ENCODE results near the gene PCSK6.

The PCSK6 gene

GRCh38 chr15:101255615-101256241 lies 233.8 kb downstream of the PCSK6 start:
- DNase-seq (ENCODE audit: low read depth in 2 of 2) = peak; percentile 80 to 91
- TF ChIP-seq, protein P1, sequence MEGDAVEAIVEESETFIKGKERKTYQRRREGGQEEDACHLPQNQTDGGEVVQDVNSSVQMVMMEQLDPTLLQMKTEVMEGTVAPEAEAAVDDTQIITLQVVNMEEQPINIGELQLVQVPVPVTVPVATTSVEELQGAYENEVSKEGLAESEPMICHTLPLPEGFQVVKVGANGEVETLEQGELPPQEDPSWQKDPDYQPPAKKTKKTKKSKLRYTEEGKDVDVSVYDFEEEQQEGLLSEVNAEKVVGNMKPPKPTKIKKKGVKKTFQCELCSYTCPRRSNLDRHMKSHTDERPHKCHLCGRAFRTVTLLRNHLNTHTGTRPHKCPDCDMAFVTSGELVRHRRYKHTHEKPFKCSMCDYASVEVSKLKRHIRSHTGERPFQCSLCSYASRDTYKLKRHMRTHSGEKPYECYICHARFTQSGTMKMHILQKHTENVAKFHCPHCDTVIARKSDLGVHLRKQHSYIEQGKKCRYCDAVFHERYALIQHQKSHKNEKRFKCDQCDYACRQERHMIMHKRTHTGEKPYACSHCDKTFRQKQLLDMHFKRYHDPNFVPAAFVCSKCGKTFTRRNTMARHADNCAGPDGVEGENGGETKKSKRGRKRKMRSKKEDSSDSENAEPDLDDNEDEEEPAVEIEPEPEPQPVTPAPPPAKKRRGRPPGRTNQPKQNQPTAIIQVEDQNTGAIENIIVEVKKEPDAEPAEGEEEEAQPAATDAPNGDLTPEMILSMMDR (IDR thresholded peaks at IDR 0.05; ENCODE audit: low read depth, low read length) = no peak
- H3K4me3 ChIP-seq (replicated peaks in 1 of 2; ENCODE audit: low read depth in 2 of 2, low read length in 2 of 2) = no peak overlapping the region

DNA sequence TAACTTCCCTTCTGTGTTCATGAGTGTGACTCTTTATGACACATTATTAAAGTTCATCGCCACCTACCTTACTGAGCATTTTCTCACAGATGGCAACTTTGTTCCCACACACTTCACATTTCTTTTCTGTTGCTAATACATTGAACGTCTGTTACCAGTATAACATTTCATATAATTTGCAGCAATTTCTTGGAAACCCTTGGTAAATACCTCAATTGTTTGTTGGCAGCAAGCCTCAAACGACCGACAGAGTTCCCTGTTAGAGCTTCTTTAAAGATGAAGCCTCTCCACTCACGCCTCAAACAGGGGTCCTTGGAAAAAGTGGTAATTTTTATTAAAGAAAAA lies 234.5 kb downstream of the PCSK6 start:
- TF ChIP-seq, protein P1 (IDR thresholded peaks at IDR 0.05; ENCODE audit: low read depth, low read length) = no peak
- peak in 1 of 2 donors; percentile 51 for DNase-seq (ENCODE audit: low read depth in 2 of 2)
- no peak overlapping the region for H3K4me3 ChIP-seq (replicated peaks in 1 of 2; ENCODE audit: low read depth in 2 of 2, low read length in 2 of 2)

DNA sequence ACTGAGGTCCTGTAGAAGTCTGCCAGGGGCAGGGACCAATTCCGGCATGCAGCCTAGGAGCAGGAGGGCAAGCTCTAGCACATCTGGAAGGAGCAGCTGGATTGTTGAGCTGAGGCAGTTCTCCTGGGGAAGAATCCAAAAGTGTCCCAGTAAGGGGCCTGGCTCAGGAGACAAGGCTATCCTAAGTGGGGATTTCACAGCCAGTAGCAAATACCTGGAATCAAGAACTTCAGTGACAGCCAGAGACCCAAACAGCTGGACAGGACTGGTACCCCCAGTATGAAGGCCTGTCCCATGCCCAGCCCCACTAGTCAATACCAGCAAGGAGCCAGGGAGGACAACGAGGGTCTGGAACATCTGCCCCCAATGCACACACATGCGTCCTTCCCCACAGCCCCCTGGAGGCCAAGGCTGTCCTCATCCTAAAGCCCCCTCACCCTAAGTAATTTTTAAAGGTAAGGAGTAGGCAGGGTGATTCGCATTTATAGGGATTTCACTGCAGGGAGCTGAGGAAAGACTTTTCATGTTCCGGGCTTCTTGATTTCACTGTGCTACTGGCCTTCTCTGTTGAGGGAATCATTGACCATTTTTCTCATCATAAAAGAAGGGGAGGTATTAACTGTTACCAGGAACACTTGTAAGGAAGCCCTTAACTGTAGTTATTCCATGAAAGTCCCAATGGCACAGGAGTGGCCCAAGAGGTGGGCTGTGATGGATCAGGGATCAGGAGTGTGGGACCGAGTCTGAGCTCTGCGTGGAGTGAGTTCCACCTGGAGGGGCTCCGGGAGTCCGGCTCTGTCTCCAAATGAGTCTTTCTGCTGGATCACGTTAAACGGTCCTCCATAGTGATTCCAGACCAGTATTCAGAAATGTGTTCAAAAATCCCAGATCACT lies 235.1 kb downstream of the PCSK6 start:
- TF ChIP-seq, protein P1 (IDR thresholded peaks at IDR 0.05; ENCODE audit: low read depth, low read length) = no peak
- no peak overlapping the region for H3K4me3 ChIP-seq (replicated peaks in 1 of 2; ENCODE audit: low read depth in 2 of 2, low read length in 2 of 2)
- DNase-seq (ENCODE audit: low read depth in 2 of 2) = no peak

Measured in cardiac fibroblast (primary cell).